Ishikawa (cell line): ENCODE results near the gene CEP83.

Source experiments
- CEBPB ChIP-seq: IDR thresholded peaks from 2 replicates; pipeline ENCODE4 v1.6.1; 2012
- FOXM1 ChIP-seq: IDR thresholded peaks from 2 replicates; pipeline ENCODE4 v1.6.1; 2012; ENCODE audit warnings: low read depth, borderline replicate concordance
- NFIC ChIP-seq: IDR thresholded peaks from 2 replicates; pipeline ENCODE4 v1.6.1; 2012
- REST ChIP-seq: IDR thresholded peaks from 2 replicates; pipeline ENCODE4 v1.6.1; 2012; ENCODE audit warnings: low read depth, mild to moderate bottlenecking

DNA sequence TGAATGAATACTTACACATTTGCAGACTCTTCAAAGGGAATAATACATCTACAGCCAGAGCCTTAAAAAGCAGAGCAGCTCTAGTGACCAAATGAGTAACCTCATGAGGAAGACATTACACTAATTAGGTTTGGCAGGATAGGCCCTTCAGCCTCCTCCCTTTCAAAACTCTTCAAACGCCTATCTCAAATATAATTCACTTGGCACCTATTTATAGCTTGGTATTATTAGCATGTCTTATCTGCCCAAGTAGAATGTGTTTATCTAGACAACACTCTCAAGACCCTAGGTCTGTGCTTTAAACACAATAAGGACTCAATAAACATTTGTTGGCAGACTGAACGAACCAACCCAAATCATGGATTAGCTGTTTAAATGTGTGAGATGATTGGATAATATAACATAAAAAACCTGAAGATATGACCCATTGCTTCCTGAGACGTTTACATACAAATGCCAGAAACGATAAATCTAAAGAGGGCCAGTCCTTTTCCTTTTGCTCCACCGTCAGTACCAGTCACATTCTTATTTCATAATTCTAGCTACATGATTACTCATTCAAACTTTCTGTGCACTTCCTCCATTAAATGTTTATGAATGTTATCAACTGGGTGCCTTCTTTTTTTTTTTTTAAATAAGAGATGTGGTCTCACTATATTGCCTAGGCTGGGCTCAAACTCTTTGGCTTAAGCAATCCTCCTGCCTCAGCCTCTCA, 123.3 kb downstream of the CEP83 start:
- TF ChIP-seq NFIC: no peak
- no peak for TF ChIP-seq REST
- TF ChIP-seq FOXM1: no peak
- no peak for TF ChIP-seq CEBPB
